Activated CD8-positive, alpha-beta T cell treated with anti-CD3 and anti-CD28 coated beads, Interleukin-2, amount 10 ng/mL, durations not matched to agents 7 days and 5 days (primary cell): Measurements from ENCODE around the gene ARFRP1. TPM values are rescaled to one million over a fixed set of nuclear protein-coding genes. Genes with fewer than 3 reads are reported as not detected.

Experiments used
- ATAC-seq: fragments of 150-1000 bp; cut with Tn5 transposase; one replicate; pipeline ENCODE4 v1.10.0; 2021; ENCODE audit warnings: moderate library complexity
- CTCF ChIA-PET: fragments of 350-600 bp; sonication (Branson Sonifier 250); formaldehyde crosslinking; loops from one replicate; lab custom pipeline; 2021; ENCODE audit warnings: antibody characterized with exemption; lab: Charles Lee
- POLR2A ChIA-PET: fragments of 350-600 bp; sonication (Branson Sonifier 250); formaldehyde crosslinking; loops from one replicate; lab custom pipeline; 2021; ENCODE audit warnings: antibody characterized with exemption; lab: Charles Lee
- DNase-seq: peaks from one replicate; pipeline ENCODE4 v3.0.0-alpha.2; 2020
- H3K27ac Mint-ChIP-seq: one replicate; pipeline ENCODE4 v1.8.0; 2021; ENCODE audit warnings: mild to moderate bottlenecking, mixed read lengths
- H3K27me3 Mint-ChIP-seq: one replicate; pipeline ENCODE4 v1.8.0; 2021; ENCODE audit warnings: low read depth, mixed read lengths
- H3K36me3 Mint-ChIP-seq: one replicate; pipeline ENCODE4 v1.8.0; 2021; ENCODE audit warnings: low read depth, mixed read lengths
- H3K4me1 Mint-ChIP-seq: one replicate; pipeline ENCODE4 v1.8.0; 2021; ENCODE audit warnings: low read depth, mixed read lengths
- H3K4me3 Mint-ChIP-seq: one replicate; pipeline ENCODE4 v1.8.0; 2021; ENCODE audit warnings: mild to moderate bottlenecking, mixed read lengths
- H3K9me3 Mint-ChIP-seq: one replicate; pipeline ENCODE4 v1.8.0; 2022; ENCODE audit warnings: mixed read lengths; ENCODE audit not compliant: insufficient read depth
- total RNA-seq, 2 experiments: library from RNA; stranded (reverse); gene quantifications; one replicate each; pipeline ENCODE4 v1.2.3, GENCODE V29; 2021

ARFRP1 gene
- total RNA-seq, 2 experiments from 2014 or later = 55.2 to 57.6 TPM

GRCh38 chr20:63693733-63694583 is 13.8 kb downstream of the ARFRP1 start:
- DNase-seq = no peak
- ChIA-PET CTCF (no interaction called here), POLR2A (interaction anchor here (0.9 kb wide), 1 partner anchor 172 kb away, joined by 3 read pairs; no protein-coding TSS in a partner anchor)
- H3K36me3 Mint-ChIP-seq = peaks cover 28% of the 10 kb centered on the region
- H3K4me1 Mint-ChIP-seq = peaks cover 9% of the 10 kb centered on the region
- H3K27me3 Mint-ChIP-seq = no peaks in the 10 kb centered on the region
- H3K9me3 Mint-ChIP-seq = no peaks in the 10 kb centered on the region
- H3K27ac Mint-ChIP-seq = peak overlapping the region; percentile 89
- no peak for ATAC-seq
- peak overlapping the region; percentile 60 for H3K4me3 Mint-ChIP-seq

- ChIA-PET POLR2A (no interaction called here), CTCF (no interaction called here)
- peaks cover 9% of the 10 kb centered on the region for H3K4me1 Mint-ChIP-seq
- no peaks in the 10 kb centered on the region for H3K9me3 Mint-ChIP-seq
- H3K36me3 Mint-ChIP-seq = peaks cover 28% of the 10 kb centered on the region
- ATAC-seq (no peak), DNase-seq (no peak)
- H3K4me3 Mint-ChIP-seq = peak overlapping the region; percentile 8
- H3K27ac Mint-ChIP-seq = no peak overlapping the region
- H3K27me3 Mint-ChIP-seq = no peaks in the 10 kb centered on the region
Observed at GRCh38 chr20:63693083-63693732, 14.6 kb downstream of the ARFRP1 start.

- Mint-ChIP-seq H3K36me3 (peaks cover 28% of the 10 kb centered on the region), H3K4me1 (peaks cover 9% of the 10 kb centered on the region), H3K27ac (peak overlapping the region; percentile 67), H3K4me3 (peak overlapping the region; percentile 28), H3K27me3 (no peaks in the 10 kb centered on the region), H3K9me3 (no peaks in the 10 kb centered on the region)
- ChIA-PET CTCF (no interaction called here), POLR2A (no interaction called here)
- no peak for DNase-seq
- no peak for ATAC-seq
Observed at GRCh38 chr20:63692436-63693082, 15.2 kb downstream of the ARFRP1 start.

DNA sequence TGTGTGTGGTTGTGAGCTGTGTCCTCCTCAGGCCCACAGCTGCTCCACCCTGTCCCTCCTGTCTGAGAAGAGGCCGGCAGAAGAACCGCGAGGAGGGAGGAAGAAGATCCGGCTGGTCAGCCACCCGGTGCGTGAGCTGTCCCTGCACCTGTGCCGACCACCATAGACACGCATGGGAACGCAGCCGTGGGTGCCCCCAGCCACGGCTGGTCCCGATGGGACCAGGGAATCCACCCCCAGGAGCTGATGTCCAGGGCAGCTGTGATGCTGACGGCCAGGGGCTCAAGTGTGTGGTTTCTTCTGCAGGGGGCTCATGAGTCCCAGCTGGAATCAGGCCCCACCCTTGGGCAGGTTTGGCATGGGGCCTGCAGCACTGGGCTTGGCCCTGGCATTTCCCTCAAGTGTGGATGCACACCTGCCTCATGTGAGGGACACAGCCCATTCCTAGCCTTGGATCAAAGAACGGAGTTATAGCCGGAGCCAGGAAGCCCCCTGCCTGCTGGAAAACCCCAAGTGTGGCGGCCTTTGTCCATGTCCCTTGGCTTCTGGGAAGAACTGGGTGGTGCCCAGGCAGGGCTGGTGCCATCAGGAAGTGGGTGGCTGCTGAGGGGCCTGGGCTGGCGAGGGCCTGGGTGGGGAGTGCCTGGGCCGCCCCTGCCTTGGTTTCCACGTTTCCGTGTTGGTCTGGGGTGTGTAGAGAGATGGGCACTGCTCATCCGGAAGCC is 15.9 kb downstream of the ARFRP1 start:
- ChIA-PET POLR2A (no interaction called here), CTCF (interaction anchor here (0.7 kb wide), 1 partner anchor 43 kb away, joined by 3 read pairs; no protein-coding TSS in a partner anchor)
- Mint-ChIP-seq H3K4me1 (peaks cover 5% of the 10 kb centered on the region), H3K4me3 (no peak overlapping the region), H3K27ac (peak overlapping the region; percentile 55), H3K36me3 (peaks cover 28% of the 10 kb centered on the region), H3K9me3 (no peaks in the 10 kb centered on the region), H3K27me3 (no peaks in the 10 kb centered on the region)
- ATAC-seq (no peak), DNase-seq (no peak)

DNA sequence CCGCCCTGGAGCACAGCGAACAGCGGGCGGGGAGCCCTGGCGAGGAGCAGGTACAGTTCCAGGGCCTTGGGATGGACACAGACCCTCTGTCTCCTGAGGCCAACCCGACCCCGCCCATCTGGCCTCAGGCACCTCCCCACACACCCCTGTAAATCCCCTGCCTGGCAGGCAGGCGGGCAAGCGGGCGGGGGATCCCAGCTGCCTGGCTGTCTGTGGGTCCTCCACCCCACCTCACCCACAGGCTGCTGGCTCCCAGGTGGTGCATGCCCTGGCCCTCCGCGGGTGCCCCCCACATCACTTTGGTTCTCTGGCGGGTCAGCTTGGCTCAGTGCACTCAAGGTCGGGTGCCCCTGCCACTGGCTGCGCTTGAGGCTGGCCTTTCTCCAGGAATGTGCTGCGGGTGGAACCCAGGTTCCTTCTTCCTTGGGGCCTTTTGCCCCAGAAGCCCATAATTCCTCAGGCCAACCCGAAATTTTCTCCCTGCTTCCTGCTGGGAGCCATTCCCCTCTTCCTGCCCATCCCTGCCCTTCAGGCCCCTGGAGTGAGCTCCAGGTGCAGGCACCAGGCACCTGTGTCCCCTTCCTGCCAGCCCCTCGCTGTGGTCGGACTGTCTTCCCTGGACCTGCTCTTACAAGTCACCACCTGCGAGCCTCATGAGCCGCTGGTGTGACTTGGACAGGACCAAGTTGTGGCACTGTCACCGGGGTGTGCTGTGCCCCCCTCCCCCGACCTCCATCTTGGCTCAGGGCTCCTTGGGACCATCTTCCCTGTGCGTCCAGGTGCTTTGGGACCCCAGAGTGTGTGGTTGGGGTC is 16.7 kb downstream of the ARFRP1 start:
- ATAC-seq (no peak), DNase-seq (no peak)
- H3K27ac Mint-ChIP-seq = peak overlapping the region; percentile 55
- H3K27me3 Mint-ChIP-seq = no peaks in the 10 kb centered on the region
- H3K9me3 Mint-ChIP-seq = no peaks in the 10 kb centered on the region
- H3K36me3 Mint-ChIP-seq = peaks cover 28% of the 10 kb centered on the region
- H3K4me3 Mint-ChIP-seq = no peak overlapping the region
- CTCF ChIA-PET = no interaction called here
- POLR2A ChIA-PET = no interaction called here
- peaks cover 3% of the 10 kb centered on the region for H3K4me1 Mint-ChIP-seq

GRCh38 chr20:63690003-63690897 is 17.5 kb downstream of the ARFRP1 start:
- no peaks in the 10 kb centered on the region for H3K27me3 Mint-ChIP-seq
- ChIA-PET POLR2A (no interaction called here), CTCF (no interaction called here)
- no peaks in the 10 kb centered on the region for H3K9me3 Mint-ChIP-seq
- H3K4me1 Mint-ChIP-seq = no peaks in the 10 kb centered on the region
- no peak for ATAC-seq
- H3K27ac Mint-ChIP-seq = no peak overlapping the region
- no peak for DNase-seq
- no peak overlapping the region for H3K4me3 Mint-ChIP-seq
- peaks cover 25% of the 10 kb centered on the region for H3K36me3 Mint-ChIP-seq

DNA sequence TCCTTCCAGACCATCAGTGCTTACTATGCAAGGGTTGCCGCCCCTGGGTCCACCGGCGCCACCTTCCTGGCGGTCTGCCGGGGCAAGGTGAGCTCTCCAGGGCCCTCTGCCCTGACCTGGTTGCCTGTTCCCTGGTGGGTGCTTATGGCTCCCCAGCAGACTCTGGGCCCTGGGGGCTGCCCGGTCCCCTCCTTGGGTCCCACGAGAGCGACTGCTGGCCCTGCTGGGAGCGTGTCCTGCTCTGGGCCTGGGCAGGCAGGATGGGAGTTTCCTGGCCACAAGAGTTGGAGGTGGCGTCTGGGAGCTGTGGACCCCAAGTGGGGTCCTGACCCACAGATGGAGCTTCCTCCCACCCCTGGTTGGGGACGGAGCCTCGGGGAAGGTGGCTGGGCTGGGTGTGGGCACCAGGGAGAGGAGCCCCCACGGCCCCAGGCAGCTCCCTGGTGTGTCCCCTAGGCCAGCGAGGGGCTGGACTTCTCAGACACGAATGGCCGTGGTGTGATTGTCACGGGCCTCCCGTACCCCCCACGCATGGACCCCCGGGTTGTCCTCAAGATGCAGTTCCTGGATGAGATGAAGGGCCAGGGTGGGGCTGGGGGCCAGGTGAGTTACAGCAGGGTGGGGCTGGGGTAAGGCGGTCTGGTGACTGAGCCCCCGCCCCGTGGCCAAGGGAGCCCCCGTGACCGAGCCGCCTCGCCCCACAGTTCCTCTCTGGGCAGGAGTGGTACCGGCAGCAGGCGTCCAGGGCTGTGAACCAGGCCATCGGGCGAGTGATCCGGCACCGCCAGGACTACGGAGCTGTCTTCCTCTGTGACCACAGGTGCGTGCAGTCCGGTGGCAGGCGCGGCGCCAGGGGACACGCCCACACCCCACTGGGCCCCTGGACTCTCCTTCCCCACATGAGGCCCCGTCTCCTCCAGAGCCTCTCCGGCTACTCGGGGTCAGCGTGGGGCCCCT is 18.5 kb downstream of the ARFRP1 start:
- ATAC-seq (no peak), DNase-seq (no peak)
- H3K27me3 Mint-ChIP-seq = no peaks in the 10 kb centered on the region
- ChIA-PET CTCF (no interaction called here), POLR2A (interaction anchor here (0.7 kb wide), 1 partner anchor 62 kb away, joined by 4 read pairs; no protein-coding TSS in a partner anchor)
- no peaks in the 10 kb centered on the region for H3K4me1 Mint-ChIP-seq
- H3K9me3 Mint-ChIP-seq = no peaks in the 10 kb centered on the region
- H3K4me3 Mint-ChIP-seq = no peak overlapping the region
- H3K27ac Mint-ChIP-seq = no peak overlapping the region
- peaks cover 21% of the 10 kb centered on the region for H3K36me3 Mint-ChIP-seq

DNA sequence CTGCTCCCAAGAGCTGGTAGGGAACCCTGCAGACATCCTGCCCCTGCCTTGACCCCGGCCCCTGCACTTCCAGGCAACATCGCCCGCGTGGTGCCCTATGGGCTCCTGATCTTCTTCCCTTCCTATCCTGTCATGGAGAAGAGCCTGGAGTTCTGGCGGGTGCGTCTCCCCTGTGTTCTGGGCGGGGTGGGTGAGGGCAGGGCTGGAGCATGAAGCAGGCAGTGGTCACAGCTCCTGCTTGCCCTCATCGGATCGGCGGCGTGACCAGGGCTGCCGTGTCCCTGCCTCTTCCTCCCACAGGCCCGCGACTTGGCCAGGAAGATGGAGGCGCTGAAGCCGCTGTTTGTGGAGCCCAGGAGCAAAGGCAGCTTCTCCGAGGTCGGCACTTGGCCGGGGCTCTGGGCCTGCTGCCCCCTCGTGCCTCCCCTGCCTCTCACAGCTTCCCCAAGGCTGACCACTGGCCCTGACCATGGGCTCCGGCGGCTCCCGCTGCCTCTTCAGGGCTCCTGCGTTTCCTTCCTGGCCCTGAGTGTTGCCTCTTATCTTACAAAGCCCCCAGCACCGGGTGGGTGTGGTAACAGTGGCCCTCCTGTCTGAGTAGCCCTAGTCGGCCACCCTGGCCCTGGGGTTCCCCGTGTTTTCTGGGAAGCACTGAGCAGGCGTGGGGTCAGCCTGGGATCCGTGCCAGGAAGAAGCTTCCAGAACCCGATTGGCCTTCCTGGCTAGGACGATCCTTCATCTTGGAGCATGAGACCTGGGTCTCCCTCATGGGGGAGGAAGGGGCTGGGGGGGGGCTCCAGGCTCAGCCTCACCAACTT is 19.3 kb downstream of the ARFRP1 start:
- ChIA-PET POLR2A (interaction anchor here (0.7 to 1.0 kb wide), 2 partner anchors 30 to 61 kb away, joined by 3 to 4 read pairs; partner anchors contain the start of gene RTEL1), CTCF (no interaction called here)
- Mint-ChIP-seq H3K27ac (no peak overlapping the region), H3K36me3 (peaks cover 14% of the 10 kb centered on the region), H3K4me1 (no peaks in the 10 kb centered on the region), H3K9me3 (no peaks in the 10 kb centered on the region), H3K27me3 (no peaks in the 10 kb centered on the region), H3K4me3 (no peak overlapping the region)
- DNase-seq = no peak
- no peak for ATAC-seq
